ENCODE results near the gene PAPSS2. TPM values are rescaled to one million over a fixed set of nuclear protein-coding genes. Genes with fewer than 3 reads are reported as not detected.

PAPSS2 gene
- total RNA-seq, 1 donor from 2014 or later: 61.5 TPM

- no peak for DNase-seq (ENCODE audit: low spot score)
- Mint-ChIP-seq H3K27me3 (ENCODE audit: low read depth) (no peaks in the 10 kb centered on the region), H3K36me3 (ENCODE audit: low read depth) (no peaks in the 10 kb centered on the region), H3K9me3 (ENCODE audit: low read depth) (no peaks in the 10 kb centered on the region), H3K4me3 (ENCODE audit: unreplicated experiment) (no peak overlapping the region), H3K27ac (ENCODE audit: unreplicated experiment) (no peak overlapping the region), H3K4me1 (ENCODE audit: low read depth) (peaks cover 15% of the 10 kb centered on the region)
- TF ChIP-seq CTCF (IDR thresholded peaks at IDR 0.05): no peak
Measured at GRCh38 chr10:87692956-87693484, 33.3 kb downstream of the PAPSS2 start.

- DNase-seq (ENCODE audit: low spot score): no peak
- no peak overlapping the region for H3K4me3 Mint-ChIP-seq (ENCODE audit: unreplicated experiment)
- H3K36me3 Mint-ChIP-seq (ENCODE audit: low read depth): no peaks in the 10 kb centered on the region
- H3K27ac Mint-ChIP-seq (ENCODE audit: unreplicated experiment): no peak overlapping the region
- no peaks in the 10 kb centered on the region for H3K9me3 Mint-ChIP-seq (ENCODE audit: low read depth)
- TF ChIP-seq CTCF (IDR thresholded peaks at IDR 0.05): no peak
- H3K27me3 Mint-ChIP-seq (ENCODE audit: low read depth): no peaks in the 10 kb centered on the region
- peaks cover 16% of the 10 kb centered on the region for H3K4me1 Mint-ChIP-seq (ENCODE audit: low read depth)
Measured at GRCh38 chr10:87694011-87694794, 34.5 kb downstream of the PAPSS2 start.

GRCh38 chr10:87695074-87695473 is 35.4 kb downstream of the PAPSS2 start:
- no peaks in the 10 kb centered on the region for H3K9me3 Mint-ChIP-seq (ENCODE audit: low read depth)
- H3K4me3 Mint-ChIP-seq (ENCODE audit: unreplicated experiment): no peak overlapping the region
- peaks cover 18% of the 10 kb centered on the region for H3K4me1 Mint-ChIP-seq (ENCODE audit: low read depth)
- H3K36me3 Mint-ChIP-seq (ENCODE audit: low read depth): no peaks in the 10 kb centered on the region
- H3K27ac Mint-ChIP-seq (ENCODE audit: unreplicated experiment): no peak overlapping the region
- no peak for TF ChIP-seq CTCF (IDR thresholded peaks at IDR 0.05)
- no peaks in the 10 kb centered on the region for H3K27me3 Mint-ChIP-seq (ENCODE audit: low read depth)
- DNase-seq (ENCODE audit: low spot score): no peak

GRCh38 chr10:87696922-87697745 is 37.5 kb downstream of the PAPSS2 start:
- no peak for DNase-seq (ENCODE audit: low spot score)
- Mint-ChIP-seq H3K27ac (ENCODE audit: unreplicated experiment) (peak overlapping the region; percentile 67), H3K9me3 (ENCODE audit: low read depth) (no peaks in the 10 kb centered on the region), H3K4me1 (ENCODE audit: low read depth) (peaks cover 22% of the 10 kb centered on the region), H3K27me3 (ENCODE audit: low read depth) (no peaks in the 10 kb centered on the region), H3K36me3 (ENCODE audit: low read depth) (no peaks in the 10 kb centered on the region), H3K4me3 (ENCODE audit: unreplicated experiment) (no peak overlapping the region)
- TF ChIP-seq CTCF (IDR thresholded peaks at IDR 0.05): no peak

Measured in chondrocyte (in vitro differentiated cells).